Esophagus muscularis mucosa (tissue), 4 donors: ENCODE measurements around the gene ACSS1.

Experiments used
- CTCF ChIP-seq, 3 experiments: fragments of 200-600 bp in 2 of 3; fragments of 450-650 bp in 1 of 3; sonication (generic) in 2 of 3; IDR thresholded peaks; one replicate each; pipeline ENCODE4 v1.5.1; 2017 to 2019; ENCODE audit warnings: antibody characterized with exemption in 3 of 3, mild to moderate bottlenecking in 2 of 3, moderate library complexity in 1 of 3
- EP300 ChIP-seq: sonication (generic); formaldehyde crosslinking; IDR thresholded peaks from one replicate; pipeline ENCODE4 v1.6.1; 2017; ENCODE audit warnings: antibody characterized with exemption
- POLR2A ChIP-seq: fragments of 450-650 bp; IDR thresholded peaks from one replicate; pipeline ENCODE4 v1.6.1; 2017; ENCODE audit warnings: antibody characterized with exemption, moderate library complexity, mild to moderate bottlenecking, low read depth

- no peak for TF ChIP-seq CTCF (IDR thresholded peaks at IDR 0.05)
- TF ChIP-seq POLR2A: no peak
- TF ChIP-seq EP300: no peak
These were observed 6.7 kb upstream of the ACSS1 start for GRCh38 chr20:25064561-25065071.
